ENCODE results near the gene NOL4L.
"Not testable (repeated sequence)": the region's sequence is repeated elsewhere in the genome, so short reads cannot be mapped to it uniquely, and the experiment has no call there.

NOL4L gene

DNA sequence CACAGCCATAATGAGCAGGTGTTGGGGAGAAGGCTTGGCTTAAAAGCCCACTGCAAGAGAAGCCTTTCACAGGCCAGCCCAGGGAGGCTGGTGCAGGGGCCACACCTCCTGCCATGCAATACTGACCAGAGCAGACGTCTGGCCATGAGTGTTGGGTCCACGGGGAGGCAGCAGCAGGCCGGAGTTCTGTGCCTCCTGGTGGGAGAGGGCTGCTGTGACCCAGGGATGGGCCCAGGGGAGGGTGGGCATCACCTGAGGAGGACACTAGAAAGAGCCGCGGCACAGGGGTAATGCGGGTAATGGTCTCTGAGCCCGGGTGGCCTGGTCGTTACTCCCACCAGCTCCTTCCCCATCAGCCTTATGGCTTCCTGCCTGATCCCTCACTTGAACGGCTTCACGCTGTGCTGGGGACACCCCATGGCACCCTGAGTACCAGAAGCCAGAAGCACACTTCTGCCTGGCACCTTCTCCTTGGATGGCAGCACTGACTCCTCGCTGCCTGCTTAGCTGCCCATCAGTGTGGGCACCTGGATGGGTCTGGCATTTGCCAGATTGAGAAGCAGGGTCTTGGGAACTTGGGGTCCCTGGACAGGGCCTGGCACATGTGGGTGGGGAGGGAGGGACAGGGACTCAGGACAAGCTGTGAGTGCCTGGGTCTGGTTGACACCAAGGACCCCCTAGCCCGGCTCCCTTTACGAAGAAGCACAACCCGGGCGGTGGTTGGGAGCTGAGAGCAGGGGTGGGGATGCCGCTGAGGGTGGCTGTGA, 118.2 kb downstream of the NOL4L start:
- Mint-ChIP-seq H3K27ac (peak overlapping the region; percentile 66), H3K36me3 (ENCODE audit: low read depth) (peaks cover 8% of the 10 kb centered on the region), H3K4me3 (no peak overlapping the region), H3K9me3 (no peaks in the 10 kb centered on the region), H3K27me3 (no peaks in the 10 kb centered on the region), H3K4me1 (ENCODE audit: low read depth) (peaks cover 11% of the 10 kb centered on the region)
- no peak for DNase-seq

DNA sequence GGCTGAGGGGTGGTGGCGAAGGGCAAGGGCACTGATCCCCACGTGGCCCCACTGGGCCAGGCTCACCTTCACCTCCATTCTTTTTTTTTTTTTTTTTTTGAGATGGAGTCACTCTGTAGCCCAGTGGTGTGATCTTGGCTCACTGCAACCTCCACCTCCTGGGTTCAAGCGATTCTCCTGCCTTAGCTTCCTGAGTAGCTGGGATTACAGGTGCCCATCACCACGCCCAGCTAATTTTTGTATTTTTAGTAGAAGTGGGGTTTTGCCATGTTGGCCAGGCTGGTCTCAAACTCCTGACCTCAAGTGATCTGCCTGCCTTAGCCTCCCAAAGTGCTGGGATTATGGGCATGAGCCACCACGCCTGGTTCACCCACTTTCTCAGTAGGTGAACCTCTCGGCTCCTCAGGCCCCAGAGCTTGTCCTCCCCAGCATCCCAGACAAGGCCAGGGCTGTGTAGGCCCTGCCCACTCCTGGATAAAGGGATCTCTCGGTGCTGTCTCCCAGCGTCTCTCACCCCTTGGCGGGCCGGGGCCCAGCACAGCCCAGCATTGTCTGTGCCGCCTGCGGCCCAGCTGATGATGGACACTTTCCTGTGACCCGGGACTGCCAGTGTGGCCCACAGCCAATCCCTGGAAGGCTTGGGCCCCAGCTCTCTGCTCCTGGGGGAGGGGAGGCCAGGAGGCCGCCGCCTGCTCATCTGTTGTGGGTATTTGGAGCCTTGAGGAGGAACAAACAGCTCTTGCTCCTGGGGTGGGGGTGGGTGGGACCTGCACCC, 119.0 kb downstream of the NOL4L start:
- peak overlapping the region; percentile 64 for H3K27ac Mint-ChIP-seq

DNA sequence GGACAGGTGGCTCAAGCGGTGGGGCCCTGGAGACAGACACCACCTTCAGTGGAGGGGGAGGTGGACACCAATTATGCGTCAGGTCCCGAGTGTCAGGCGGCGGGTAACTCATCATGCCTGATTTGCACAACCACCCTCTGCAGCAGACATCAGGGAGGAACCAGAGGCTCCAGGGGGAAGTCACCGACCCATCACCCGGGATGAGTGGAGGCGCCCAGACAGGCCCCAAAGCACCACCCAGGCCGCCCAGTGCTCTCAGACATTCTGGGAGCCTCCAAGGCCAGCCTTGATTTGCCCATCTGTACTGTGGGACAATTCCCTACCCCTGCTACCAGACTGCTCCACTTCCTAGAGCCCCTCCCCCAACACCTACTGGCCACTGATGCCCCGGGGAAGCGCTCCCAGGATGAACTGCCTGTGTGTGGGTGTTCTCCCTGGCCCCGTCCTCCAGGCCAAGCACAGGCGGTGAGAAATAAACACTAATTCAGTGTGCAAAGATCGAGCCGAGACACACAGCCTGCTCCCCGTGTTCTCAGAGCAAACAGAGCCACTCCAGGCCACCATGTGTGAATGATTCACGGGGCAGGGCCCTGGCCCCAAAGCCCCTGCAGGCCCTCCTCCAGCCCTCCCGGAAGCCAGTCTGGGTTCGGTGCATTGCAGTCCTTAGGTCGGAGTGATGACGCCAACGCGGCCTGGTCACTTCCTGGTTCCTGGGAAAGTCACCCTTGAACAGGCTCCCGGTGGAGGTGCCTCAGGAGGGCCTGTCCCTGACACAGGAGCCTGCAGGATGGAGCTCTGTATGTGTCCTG, 119.8 kb downstream of the NOL4L start:
- Mint-ChIP-seq H3K36me3 (ENCODE audit: low read depth) (peaks cover 6% of the 10 kb centered on the region), H3K4me3 (no peak overlapping the region), H3K27me3 (no peaks in the 10 kb centered on the region), H3K9me3 (no peaks in the 10 kb centered on the region), H3K4me1 (ENCODE audit: low read depth) (peaks cover 4% of the 10 kb centered on the region), H3K27ac (peak overlapping the region; percentile 64)
- no peak for DNase-seq

More for the DNA sequence above, 119.0 kb downstream of the NOL4L start:
- H3K4me3 Mint-ChIP-seq; H3K27me3 Mint-ChIP-seq; H3K4me1 Mint-ChIP-seq (ENCODE audit: low read depth); H3K36me3 Mint-ChIP-seq (ENCODE audit: low read depth); H3K9me3 Mint-ChIP-seq; DNase-seq: not testable (repeated sequence)

DNA sequence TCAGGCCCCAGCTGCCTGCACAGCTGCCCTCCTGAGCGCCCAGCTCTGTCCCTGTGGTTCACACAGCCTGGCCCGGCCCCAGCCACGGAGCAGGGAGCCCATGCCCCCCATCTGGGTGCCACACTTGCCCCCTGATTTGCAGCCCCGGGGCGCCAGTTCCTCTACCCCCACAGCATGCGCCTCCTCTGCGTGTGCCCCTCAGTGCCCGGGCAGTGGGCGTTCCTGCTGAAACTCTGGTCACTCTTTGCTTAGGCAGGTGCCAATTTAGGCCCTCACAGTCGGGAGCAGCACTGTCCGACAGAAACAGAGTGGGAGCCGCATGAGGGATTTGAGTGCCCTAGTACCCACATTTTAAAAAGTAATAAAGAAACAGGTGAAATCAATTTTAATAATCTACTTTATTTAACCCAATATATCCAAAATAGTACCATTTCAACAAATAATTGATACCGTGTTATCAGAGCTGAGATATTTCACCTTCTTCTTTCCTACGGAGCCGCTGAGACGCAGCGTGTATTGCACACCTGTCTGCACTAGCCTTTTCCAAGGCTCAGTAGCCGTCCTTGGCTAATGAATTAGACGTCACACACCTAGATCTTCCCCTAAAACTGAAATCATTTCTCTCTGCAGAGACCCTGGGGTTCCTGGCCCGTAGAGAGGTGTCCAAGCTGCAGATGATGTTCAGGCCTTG, 120.6 kb downstream of the NOL4L start:
- no peaks in the 10 kb centered on the region for H3K27me3 Mint-ChIP-seq
- no peak overlapping the region for H3K27ac Mint-ChIP-seq
- no peaks in the 10 kb centered on the region for H3K9me3 Mint-ChIP-seq
- H3K36me3 Mint-ChIP-seq (ENCODE audit: low read depth) = peaks cover 6% of the 10 kb centered on the region
- H3K4me3 Mint-ChIP-seq = no peak overlapping the region
- no peak for DNase-seq
- no peaks in the 10 kb centered on the region for H3K4me1 Mint-ChIP-seq (ENCODE audit: low read depth)

DNA sequence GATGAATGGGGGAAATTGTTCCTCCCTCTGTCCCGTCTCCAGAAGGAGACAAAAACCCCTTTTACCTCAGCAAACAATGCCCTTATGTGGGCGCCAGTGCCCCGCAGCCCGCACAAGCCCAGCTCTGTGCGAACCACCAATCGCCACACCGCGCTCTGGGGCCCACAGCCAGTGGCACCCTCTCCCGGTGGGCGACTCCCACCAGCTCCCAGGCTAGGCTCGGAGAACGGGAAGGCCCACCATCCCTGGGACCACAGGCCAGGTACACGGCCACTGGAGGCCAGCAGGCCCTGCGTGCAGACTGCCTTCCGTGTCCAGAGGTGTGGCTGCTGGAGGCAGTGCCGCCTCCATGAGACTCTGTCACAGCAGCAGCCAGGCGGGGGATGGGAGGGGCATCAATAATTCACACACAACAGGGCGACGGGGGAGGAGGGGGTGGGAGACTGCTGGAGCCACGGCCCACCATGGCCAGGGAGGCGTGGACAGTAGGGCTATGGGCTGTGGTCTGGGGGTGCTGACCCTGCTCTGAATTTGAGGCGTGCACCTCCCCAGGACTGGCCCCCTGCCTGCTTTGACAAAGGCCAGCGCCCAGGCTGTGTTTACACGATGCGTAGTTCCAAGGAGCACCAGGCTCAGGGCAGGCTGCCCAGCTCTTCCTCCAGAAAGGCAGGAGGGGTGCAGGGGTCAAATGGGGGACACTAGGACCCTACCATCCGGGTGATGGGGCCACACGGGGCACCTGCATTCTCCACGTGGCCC, 121.3 kb downstream of the NOL4L start:
- no peaks in the 10 kb centered on the region for H3K4me1 Mint-ChIP-seq (ENCODE audit: low read depth)
- H3K9me3 Mint-ChIP-seq = no peaks in the 10 kb centered on the region
- no peak overlapping the region for H3K27ac Mint-ChIP-seq
- peaks cover 6% of the 10 kb centered on the region for H3K36me3 Mint-ChIP-seq (ENCODE audit: low read depth)
- H3K4me3 Mint-ChIP-seq = no peak overlapping the region
- no peak for DNase-seq
- no peaks in the 10 kb centered on the region for H3K27me3 Mint-ChIP-seq

DNA sequence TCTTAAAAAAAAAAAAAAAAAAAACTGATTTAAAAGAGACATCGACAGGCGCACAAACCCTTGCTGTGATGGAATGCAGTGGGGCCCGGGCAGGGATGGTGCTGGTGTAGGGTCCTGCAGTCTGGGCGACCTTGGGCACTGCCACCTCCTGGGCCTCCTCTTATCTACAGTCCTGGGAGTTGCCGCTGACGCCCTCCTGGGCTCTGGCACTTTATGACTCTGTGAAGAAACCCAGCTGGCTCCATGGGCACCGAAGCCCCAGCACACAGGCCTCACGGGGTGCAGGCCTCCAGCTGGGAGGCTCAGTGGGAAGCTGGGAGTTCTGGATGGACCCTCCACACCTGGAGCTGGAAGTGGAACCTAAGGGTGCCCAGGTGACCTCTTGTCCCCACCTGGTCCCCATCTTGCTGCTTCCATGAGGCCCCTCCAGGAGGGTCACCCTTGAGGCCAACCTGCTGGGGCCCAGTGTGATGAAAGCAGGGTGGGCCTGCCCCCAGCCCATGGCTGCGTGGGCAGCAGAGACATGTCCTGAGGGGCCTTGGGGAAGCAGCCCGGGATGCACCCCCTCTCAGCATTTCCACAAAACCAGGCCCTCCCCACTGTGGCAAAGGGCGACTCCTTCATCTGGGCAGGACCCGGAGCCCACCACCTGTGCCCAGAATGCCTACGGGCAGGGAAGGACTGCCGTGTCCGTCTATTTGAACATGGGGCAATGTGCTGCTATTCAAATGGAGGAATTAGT, 122.1 kb downstream of the NOL4L start:
- Mint-ChIP-seq H3K4me3 (no peak overlapping the region), H3K27ac (no peak overlapping the region), H3K36me3 (ENCODE audit: low read depth) (peaks cover 8% of the 10 kb centered on the region), H3K4me1 (ENCODE audit: low read depth) (peaks cover 5% of the 10 kb centered on the region), H3K9me3 (no peaks in the 10 kb centered on the region), H3K27me3 (no peaks in the 10 kb centered on the region)
- no peak for DNase-seq

DNA sequence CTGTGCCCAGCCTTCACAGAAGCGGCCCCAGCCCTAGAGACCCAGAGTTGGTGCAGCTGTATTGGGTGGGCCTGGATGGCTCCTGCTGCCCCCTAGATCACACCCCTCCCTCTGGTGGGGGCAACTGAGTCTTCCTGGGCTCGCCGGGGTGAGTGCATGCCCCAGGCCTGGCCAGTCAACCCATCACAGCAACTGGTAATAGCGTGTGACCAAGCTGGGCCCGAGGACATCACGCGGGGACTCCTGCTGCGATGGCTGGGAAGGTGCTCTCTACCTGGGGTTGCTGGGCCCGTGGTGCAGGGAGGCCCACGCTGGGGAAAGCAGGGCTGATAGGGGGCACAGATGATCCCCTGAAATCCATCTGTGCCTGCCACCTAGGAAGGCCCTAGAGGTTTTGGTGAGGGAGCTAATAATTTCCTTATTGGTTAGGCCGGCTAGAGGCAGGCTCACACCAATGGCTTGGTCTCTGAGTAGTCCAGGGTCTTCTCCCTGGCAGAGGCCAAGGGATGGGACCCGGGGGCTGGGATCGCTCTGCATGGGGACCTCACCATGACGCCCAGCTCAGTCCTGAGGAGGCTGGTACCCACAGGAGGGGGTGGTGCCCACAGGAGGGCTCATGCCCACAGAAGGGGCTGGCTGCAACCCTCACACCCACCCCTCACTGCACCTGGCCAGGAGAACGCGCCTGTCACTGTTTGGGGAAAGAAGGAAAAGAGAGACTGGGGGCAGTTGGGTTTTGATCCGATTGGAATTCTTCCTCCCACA, 123.1 kb downstream of the NOL4L start:
- DNase-seq = no peak
- no peaks in the 10 kb centered on the region for H3K9me3 Mint-ChIP-seq
- peak overlapping the region; percentile 50 for H3K27ac Mint-ChIP-seq
- H3K4me3 Mint-ChIP-seq = no peak overlapping the region
- no peaks in the 10 kb centered on the region for H3K27me3 Mint-ChIP-seq
- H3K4me1 Mint-ChIP-seq (ENCODE audit: low read depth) = peaks cover 7% of the 10 kb centered on the region
- H3K36me3 Mint-ChIP-seq (ENCODE audit: low read depth) = peaks cover 8% of the 10 kb centered on the region

DNA sequence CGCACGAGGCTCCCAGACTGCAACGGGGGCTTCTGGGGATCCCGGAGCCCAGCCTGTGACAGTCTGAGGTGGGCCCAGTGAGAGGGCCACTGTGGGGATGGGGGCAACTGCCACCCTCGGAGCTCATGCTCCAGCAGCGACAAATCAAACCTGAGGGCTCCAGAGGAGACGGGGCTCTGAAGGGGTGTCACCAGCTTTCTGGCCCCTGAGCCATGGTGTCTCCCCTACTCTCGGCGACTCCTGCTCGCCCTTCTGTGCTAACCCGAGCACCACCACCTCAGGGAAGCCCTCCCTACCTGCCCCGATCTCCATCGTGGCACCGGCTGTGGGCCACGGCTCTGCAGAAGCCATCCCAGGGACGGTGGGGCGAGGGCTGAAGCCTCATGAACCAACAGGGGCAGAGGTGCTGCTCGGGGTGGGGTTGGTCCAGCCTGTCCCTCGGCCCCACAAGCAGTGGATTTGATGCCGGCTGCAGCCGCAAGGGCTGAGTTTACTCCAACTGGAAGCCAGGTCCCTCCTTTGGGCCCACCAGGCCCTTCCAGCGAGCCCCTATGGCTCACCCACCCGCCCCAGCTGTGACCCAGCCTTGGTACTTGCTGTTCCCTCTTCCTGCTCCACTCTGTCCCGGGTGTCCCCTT, 124.3 kb downstream of the NOL4L start:
- Mint-ChIP-seq H3K9me3 (no peaks in the 10 kb centered on the region), H3K36me3 (ENCODE audit: low read depth) (peaks cover 12% of the 10 kb centered on the region), H3K27me3 (no peaks in the 10 kb centered on the region), H3K4me3 (no peak overlapping the region), H3K4me1 (ENCODE audit: low read depth) (peaks cover 7% of the 10 kb centered on the region), H3K27ac (no peak overlapping the region)
- no peak for DNase-seq

DNA sequence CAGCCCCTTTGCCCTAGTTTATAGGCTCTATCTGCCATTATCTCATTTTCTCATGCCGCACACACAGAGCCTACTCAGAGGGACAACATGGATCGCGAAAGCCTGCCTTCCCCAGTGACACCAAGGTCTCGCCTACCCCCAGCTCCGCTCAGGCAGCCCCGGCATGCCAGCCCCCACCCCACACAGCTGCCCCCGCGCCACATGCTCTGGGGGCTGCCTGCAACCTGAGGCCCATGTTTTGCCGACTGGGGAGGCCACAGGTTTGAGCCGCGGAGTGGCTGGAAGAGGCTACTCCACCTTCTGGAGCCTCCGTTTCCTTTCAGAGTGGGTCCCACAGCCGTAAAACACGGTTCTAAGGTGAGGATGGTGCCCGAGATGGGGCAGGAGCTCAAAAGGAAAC, 124.9 kb downstream of the NOL4L start:
- H3K27ac Mint-ChIP-seq = no peak overlapping the region

DNA sequence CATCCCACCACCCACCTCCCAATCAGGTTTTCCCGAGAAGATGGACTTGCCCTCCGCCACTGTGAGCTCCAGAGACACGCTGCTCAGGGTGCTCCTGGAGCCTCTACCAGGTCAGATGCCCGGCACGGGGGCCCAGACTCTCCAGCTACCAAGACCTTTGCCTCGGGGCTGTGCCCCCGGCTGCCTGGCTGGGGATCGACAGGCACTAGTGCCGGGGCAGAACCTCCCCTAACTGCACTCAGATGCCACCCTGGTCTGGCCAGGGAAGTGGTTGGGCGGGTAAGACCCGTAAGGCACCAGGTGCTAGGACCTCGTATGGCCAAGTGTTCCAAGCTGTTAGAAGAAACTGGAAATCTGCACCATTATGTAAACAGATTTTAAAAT, 126.3 kb downstream of the NOL4L start:
- Mint-ChIP-seq H3K36me3 (ENCODE audit: low read depth) (peaks cover 19% of the 10 kb centered on the region), H3K9me3 (no peaks in the 10 kb centered on the region), H3K4me1 (ENCODE audit: low read depth) (peaks cover 7% of the 10 kb centered on the region), H3K4me3 (no peak overlapping the region), H3K27ac (peak overlapping the region; percentile 77), H3K27me3 (no peaks in the 10 kb centered on the region)
- no peak for DNase-seq

More for the DNA sequence above, 124.9 kb downstream of the NOL4L start:
- DNase-seq = no peak
- no peaks in the 10 kb centered on the region for H3K27me3 Mint-ChIP-seq
- peaks cover 7% of the 10 kb centered on the region for H3K4me1 Mint-ChIP-seq (ENCODE audit: low read depth)
- peaks cover 13% of the 10 kb centered on the region for H3K36me3 Mint-ChIP-seq (ENCODE audit: low read depth)
- no peak overlapping the region for H3K4me3 Mint-ChIP-seq
- no peaks in the 10 kb centered on the region for H3K9me3 Mint-ChIP-seq

DNA sequence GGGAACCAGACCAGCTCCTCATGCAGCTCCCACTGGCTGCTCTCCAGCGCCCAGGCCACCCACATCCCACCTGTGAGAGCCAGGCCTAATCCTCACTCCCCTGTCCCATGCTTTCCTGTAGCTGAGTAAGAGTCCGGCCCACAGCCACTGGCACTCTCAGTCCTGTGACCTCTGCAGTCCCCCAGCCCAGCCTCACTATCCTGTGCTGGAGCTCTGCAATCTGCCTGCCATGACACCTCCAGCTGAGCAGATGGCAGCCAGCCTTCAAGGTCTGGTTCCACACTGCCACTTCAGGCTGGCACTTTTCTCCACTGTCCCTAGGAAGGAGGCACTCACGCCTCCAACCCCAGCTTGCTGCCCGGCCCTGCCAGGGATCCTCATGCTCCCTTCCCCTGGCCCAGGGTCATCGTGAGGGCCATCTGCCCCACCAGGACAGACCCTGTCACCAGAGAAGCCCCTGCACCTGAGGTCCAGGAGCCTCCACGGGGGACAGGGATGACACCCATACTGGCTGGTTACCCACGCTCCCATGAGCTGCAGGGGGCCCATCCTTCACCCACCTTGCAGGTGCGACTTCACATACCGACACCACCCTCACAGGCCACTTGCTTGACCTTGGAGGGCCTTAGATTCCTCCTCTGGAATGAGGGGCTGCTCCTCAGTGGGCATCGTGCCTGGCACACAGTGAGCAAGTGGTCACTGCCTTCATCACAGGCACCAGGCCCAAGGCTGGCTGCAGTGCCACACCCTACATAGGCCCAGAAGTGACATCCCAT, 126.9 kb downstream of the NOL4L start:
- H3K4me3 Mint-ChIP-seq = no peak overlapping the region

More for the DNA sequence above, 126.9 kb downstream of the NOL4L start:
- no peak for DNase-seq
- no peaks in the 10 kb centered on the region for H3K9me3 Mint-ChIP-seq
- H3K27me3 Mint-ChIP-seq = no peaks in the 10 kb centered on the region
- peaks cover 7% of the 10 kb centered on the region for H3K4me1 Mint-ChIP-seq (ENCODE audit: low read depth)
- peak overlapping the region; percentile 77 for H3K27ac Mint-ChIP-seq
- H3K36me3 Mint-ChIP-seq (ENCODE audit: low read depth) = peaks cover 25% of the 10 kb centered on the region

Measured in activated T-cell treated with anti-CD3 and anti-CD28 coated beads, Interleukin-2, amount 50 U/mL, for 24 hours (primary cell).